GM15510 (cell line): ENCODE results near the gene ATG2B.

Experiments used
- POLR2A ChIP-seq: IDR thresholded peaks from 3 replicates; pipeline ENCODE4 v1.6.1; 2011; ENCODE audit warnings: borderline replicate concordance; ENCODE audit not compliant: insufficient read length; ENCODE audit errors: extremely low read depth

The ATG2B gene

GRCh38 chr14:96390965-96391292 lies 27.8 kb upstream of the ATG2B start:
- TF ChIP-seq POLR2A: no peak

- no peak for TF ChIP-seq POLR2A
These were observed 22.2 kb upstream of the ATG2B start for GRCh38 chr14:96385385-96385784.

DNA sequence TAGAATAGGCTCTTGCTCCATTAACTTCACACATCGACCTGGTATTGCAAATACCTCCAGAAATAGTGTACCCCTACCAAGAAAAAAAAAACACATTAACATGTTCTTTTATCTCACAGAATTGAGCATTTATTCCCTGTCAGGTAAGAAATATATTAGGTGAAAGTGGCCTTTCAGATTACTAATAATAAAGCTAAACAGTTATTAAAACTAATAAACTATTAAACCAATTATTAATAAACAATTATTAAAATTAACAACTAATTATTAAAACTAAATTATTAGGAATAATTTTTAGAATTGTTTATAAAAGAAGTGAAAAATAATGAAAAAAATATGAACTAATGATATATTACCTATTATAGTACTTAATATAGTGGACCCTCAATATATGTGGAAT lies 21.6 kb upstream of the ATG2B start:
- no peak for TF ChIP-seq POLR2A

GRCh38 chr14:96384053-96384452 lies 20.9 kb upstream of the ATG2B start:
- no peak for TF ChIP-seq POLR2A

DNA sequence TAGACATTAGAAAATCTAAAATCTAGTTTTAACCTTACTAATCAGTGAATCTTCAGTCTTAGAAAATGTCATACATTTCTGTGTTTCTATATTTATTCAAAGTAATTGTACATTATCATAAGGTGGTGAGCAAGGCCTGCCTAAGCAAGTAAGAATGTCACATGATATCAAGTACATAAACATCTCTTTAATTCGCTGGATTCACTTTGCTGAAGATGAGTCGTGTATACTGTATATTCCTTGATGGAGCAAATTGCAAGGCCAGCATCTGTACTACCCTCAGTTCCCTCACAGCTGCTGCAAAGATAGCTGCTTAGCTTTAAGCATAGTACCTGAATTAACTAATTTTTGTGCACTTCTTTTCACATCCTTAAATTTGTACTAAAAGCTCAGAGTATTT lies 20.3 kb upstream of the ATG2B start:
- TF ChIP-seq POLR2A: no peak

GRCh38 chr14:96380735-96381134 lies 17.6 kb upstream of the ATG2B start:
- TF ChIP-seq POLR2A: no peak

DNA sequence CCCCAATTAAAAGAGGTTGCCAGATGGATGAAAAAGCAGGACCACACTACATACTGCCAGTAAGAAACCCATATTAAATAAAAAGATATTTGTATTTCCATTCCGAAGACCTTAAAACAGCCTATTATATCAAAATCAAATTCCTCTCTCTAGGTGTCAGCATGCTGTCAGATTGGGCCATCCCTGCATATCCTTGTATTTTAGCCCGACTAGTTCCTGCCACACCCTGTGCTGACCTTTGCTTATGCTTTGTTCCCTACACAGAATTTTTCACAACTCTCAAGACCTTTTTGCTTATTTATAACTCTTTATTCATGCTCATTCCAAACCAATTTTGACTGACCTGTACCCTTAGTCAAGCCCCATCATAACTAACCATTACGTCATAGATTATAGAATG lies 13.0 kb upstream of the ATG2B start:
- no peak for TF ChIP-seq POLR2A

DNA sequence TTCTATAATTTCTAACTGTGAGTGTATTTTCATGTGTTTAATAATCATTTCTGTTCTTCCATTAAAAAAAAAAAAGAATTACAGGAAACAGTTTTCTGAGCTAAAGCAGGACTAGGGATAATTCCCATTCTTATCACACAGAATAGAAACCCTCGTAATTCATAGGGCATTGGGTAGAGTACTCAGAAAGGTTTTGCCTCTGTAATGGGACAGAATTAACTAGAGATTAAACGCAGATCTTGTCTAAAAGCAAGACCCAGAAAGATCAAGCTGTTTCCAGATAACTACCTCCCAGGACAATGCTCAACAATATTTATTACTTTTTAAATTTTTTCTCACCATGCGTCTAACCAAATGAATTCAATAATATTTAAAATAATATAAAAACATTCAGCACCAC lies 10.4 kb upstream of the ATG2B start:
- no peak for TF ChIP-seq POLR2A

- TF ChIP-seq POLR2A: no peak
These were observed 7.4 kb upstream of the ATG2B start for GRCh38 chr14:96370528-96370927.

- no peak for TF ChIP-seq POLR2A
These were observed 5.4 kb upstream of the ATG2B start for GRCh38 chr14:96368534-96368933.

- no peak for TF ChIP-seq POLR2A
These were observed 1.8 kb upstream of the ATG2B start for GRCh38 chr14:96364962-96365361.

DNA sequence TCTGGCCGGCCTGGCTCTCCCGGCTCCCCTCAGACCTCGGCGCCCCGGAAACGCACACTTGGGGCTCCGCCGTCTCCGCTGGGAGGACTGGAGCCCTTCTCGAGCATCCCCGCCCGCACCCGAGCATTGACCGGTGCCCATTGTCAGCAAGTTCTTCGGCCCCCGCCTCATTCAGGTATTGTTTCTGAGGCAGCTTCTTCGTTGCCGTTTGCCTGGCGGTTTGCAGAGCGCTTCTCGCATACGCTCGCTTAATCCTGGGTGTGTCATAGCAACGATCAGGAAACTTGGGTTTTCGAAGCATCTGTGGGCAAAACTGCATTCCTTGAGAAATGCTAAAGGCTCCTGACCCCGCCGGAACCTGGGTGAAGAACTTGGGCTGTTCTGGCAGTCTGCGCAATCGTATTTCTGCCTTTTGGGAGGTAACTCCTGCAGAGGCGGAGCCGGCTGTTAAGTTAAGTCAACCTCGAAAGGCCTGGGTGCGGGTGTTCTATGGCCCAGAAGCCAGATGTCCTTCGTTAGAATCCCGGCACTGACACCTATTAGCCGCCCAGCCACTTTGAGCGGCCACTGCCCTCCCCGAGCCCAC lies 703 bp upstream of the ATG2B start:
- no peak for TF ChIP-seq POLR2A

DNA sequence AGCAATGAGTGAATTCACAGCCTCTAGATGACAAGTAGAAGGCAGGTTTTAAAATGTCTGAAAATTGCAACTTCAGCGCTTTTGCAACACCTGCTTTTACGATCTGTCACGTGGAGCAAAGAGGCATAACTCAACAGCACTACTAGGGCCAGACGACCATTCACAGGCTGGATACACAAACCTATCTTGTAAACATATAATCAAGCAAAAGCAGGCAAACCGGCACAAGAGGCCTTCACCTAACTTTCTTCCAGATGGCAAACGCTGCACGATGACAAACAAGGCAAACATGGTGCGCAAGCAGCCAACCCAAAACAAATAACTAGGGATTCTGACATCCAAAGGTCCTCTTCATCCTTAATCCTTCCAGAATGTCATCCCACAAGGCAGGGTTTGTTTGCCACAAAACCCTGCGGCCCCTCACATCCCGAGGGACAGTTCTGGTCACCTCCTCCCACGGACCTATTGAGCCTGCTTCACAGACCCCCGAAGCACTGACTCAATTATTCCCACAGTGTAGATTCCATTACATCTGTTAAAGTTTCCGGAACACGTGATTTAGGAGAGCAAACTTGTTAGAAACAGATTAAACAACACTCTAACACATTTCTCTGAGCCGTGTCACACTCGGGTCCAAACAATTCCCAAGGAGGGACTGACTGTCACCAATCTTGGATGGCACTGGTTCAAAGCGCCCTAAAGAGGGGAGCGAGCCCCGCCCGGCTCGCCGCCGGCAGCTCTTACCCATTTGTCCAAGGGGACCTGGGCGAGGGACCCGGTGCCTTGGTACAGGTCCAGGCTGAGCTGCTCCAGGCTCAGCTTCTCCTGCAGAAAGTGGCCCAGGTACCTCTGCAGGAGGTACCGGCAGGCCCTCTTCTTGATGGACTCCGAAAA lies 823 bp downstream of the ATG2B start:
- TF ChIP-seq POLR2A: no peak

DNA sequence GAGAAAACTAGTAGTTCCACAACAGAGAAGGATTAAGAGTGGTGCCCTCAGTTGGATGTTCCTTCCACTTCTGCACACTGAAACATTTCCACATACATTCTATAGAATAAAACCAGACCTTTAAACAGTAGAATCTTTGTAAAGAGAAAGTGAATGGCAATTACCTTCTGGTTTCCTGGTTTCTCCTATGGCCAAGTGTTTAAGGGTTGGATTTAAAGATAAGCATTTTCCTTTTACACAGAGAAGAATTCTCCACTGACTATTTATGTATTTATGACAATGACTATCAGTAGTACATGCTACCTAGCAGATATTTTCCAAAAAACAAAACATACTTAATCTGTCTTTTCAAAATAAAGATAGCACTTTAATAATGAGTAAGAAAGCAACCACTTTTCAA lies 3.2 kb downstream of the ATG2B start:
- TF ChIP-seq POLR2A: no peak

- TF ChIP-seq POLR2A: no peak
These were observed 5.9 kb downstream of the ATG2B start for GRCh38 chr14:96357216-96357615.

- no peak for TF ChIP-seq POLR2A
These were observed 8.9 kb downstream of the ATG2B start for GRCh38 chr14:96354246-96354645.
